Measurements from ENCODE around the gene PBX1. TPM values are rescaled to one million over a fixed set of nuclear protein-coding genes. Genes with fewer than 3 reads are reported as not detected.

Gene PBX1
- total RNA-seq, 6 experiments from 2014 or later = 3.1 to 7.9 (median 6.9) TPM

DNA sequence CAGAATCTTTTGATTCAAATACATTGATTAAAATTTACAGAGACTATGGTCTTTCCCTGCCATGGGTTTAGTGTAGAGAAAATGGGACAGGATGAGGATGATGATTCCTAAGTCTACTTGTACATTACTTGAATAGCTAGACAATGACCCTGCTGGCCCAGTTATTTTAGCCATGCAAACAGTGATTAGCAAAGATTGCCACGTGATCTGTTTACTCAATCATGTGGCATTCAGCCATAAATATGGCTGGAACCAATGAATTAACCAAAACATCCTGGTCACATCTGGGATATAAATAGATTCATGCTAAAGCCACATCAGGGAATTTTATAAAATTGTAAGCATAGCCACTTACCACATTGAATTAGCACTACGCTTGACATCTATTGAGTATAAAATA, 167.3 kb downstream of the PBX1 start:
- WGBS (ENCODE audit: insufficient coverage, low coverage, low lambda C conversion rate, missing lambda C conversion rate) = 40% methylated on average over 2 of the region's 2 CpGs
- H3K27ac ChIP-seq = no peak overlapping the region
- peak in 2 of 4 donors; percentile 57 to 67 for ATAC-seq
- no peaks in the 10 kb centered on the region for H3K27me3 ChIP-seq
- no peaks in the 10 kb centered on the region for H3K9me3 ChIP-seq
- intact Hi-C loops (cut with DNase I) = no loop called here
- DNase-seq = no peak
- no peak overlapping the region for H3K4me3 ChIP-seq
- TF ChIP-seq, protein P1, sequence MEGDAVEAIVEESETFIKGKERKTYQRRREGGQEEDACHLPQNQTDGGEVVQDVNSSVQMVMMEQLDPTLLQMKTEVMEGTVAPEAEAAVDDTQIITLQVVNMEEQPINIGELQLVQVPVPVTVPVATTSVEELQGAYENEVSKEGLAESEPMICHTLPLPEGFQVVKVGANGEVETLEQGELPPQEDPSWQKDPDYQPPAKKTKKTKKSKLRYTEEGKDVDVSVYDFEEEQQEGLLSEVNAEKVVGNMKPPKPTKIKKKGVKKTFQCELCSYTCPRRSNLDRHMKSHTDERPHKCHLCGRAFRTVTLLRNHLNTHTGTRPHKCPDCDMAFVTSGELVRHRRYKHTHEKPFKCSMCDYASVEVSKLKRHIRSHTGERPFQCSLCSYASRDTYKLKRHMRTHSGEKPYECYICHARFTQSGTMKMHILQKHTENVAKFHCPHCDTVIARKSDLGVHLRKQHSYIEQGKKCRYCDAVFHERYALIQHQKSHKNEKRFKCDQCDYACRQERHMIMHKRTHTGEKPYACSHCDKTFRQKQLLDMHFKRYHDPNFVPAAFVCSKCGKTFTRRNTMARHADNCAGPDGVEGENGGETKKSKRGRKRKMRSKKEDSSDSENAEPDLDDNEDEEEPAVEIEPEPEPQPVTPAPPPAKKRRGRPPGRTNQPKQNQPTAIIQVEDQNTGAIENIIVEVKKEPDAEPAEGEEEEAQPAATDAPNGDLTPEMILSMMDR (IDR thresholded peaks at IDR 0.05) = no peak
- no peak for TF ChIP-seq POLR2A (IDR thresholded peaks at IDR 0.05)
- H3K36me3 ChIP-seq = no peaks in the 10 kb centered on the region
- peaks cover 0 to 9% (median under 1%) of the 10 kb centered on the region in 4 donors for H3K4me1 ChIP-seq

DNA sequence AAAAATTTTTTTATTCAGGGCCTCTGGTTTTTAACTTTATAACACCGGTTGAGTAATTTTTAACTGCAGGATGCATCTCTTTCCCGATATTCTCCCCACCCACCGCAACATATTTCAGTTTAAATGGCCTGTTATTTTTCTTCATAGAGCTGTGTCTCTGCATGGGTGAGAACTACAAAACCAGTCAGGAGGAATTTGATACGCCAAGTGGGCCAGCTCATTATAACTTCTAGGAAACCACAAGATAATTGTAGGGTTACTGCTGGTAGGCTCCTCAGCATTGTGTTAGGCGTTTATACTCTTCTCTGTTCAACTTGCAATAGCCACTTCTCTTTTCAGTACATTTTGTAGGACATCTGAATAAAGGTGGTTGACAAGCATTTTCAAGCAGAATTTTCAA, 169.7 kb downstream of the PBX1 start:
- WGBS (ENCODE audit: insufficient coverage, low coverage, low lambda C conversion rate, missing lambda C conversion rate) = 81% methylated on average over 5 of the region's 5 CpGs
- Histone ChIP-seq H3K9me3 (no peaks in the 10 kb centered on the region), H3K27ac (no peak overlapping the region), H3K27me3 (no peaks in the 10 kb centered on the region), H3K4me3 (no peak overlapping the region), H3K4me1 (peaks cover 0 to 9% (median under 1%) of the 10 kb centered on the region in 4 donors), H3K36me3 (no peaks in the 10 kb centered on the region)
- intact Hi-C loops (cut with DNase I) = no loop called here
- ATAC-seq (no peak), DNase-seq (no peak)
- no peak for TF ChIP-seq POLR2A (IDR thresholded peaks at IDR 0.05)
- TF ChIP-seq, protein P1 (IDR thresholded peaks at IDR 0.05) = no peak

DNA sequence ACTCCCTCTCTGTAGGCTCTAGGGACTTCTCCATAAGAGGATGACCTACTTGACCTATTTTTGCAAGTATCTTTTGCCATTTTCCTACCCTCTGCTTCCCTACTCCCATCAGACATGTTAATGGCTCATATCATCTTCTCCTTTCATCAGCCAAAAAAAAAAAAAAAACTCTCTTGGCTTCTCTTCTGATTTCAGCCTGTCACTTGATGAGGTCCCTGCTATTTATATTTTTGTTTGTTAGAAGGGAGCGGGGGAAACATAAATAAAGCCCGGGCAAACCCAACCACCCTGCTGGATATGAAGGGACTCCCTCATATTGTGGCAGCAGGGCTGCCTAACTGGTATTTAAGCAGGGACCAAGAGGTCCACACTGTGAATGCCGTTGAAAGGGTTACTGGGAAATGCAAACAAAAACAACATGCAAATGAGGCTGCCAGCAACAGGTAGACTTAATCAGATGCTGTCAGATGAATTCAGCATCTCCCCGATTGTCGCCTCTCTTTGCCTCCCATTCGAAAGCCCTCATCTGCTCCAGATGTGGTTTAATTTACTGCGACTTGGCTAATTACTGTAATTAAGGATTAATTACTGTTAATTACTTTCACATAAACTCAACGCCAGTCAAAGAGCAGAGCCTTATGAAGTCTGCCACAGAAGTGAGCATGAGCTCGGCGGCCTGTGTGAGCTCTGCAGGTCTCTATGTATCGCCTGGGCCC, 172.3 kb downstream of the PBX1 start:
- ATAC-seq = no peak
- Histone ChIP-seq H3K4me1 (no peaks in the 10 kb centered on the region), H3K27ac (no peak overlapping the region), H3K36me3 (no peaks in the 10 kb centered on the region), H3K9me3 (no peaks in the 10 kb centered on the region), H3K4me3 (no peak overlapping the region), H3K27me3 (no peaks in the 10 kb centered on the region)
- WGBS (ENCODE audit: insufficient coverage, low coverage, low lambda C conversion rate, missing lambda C conversion rate) = 81% methylated on average over 8 of the region's 11 CpGs
- DNase-seq = no peak
- intact Hi-C loops (cut with DNase I) = no loop called here
- TF ChIP-seq, protein P1 (IDR thresholded peaks at IDR 0.05) = no peak
- TF ChIP-seq POLR2A (IDR thresholded peaks at IDR 0.05) = no peak

DNA sequence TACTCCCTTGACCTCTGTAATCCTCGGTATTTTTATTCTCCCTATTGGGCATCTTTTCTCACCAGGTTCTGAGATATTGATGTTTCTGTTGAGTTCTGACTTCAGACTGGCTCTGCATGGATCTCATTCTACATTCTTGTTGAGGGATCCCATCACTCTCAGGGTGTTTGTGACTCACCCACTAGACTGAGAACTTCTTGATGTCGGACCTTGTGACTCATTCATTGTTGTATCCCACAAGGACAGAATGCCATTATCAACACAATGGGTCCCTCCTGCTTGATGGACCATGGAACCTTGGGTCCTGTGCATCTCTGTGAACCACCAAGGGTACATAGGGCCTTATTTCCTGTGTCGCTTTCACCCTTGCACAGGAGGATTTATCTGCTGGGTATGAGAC, 174.1 kb downstream of the PBX1 start:
- no peaks in the 10 kb centered on the region for H3K4me1 ChIP-seq
- intact Hi-C loops (cut with DNase I) = no loop called here
- ATAC-seq = no peak

More for the DNA sequence above, 174.1 kb downstream of the PBX1 start:
- 79% methylated on average over 3 of the region's 3 CpGs for WGBS (ENCODE audit: insufficient coverage, low coverage, low lambda C conversion rate, missing lambda C conversion rate)
- Histone ChIP-seq H3K36me3 (no peaks in the 10 kb centered on the region), H3K27me3 (no peaks in the 10 kb centered on the region), H3K9me3 (no peaks in the 10 kb centered on the region), H3K4me3 (no peak overlapping the region), H3K27ac (no peak overlapping the region)
- no peak for DNase-seq
- TF ChIP-seq POLR2A (IDR thresholded peaks at IDR 0.05) = no peak
- TF ChIP-seq, protein P1 (IDR thresholded peaks at IDR 0.05) = no peak

Measured in right lobe of liver (tissue), 6 donors.